PC-9 (cell line): ENCODE results near the gene SLC16A4. TPM values are rescaled to one million over a fixed set of nuclear protein-coding genes. Genes with fewer than 3 reads are reported as not detected.

Source experiments
- BruUV-seq: library from RNA; stranded (reverse); fragments of 400-500 nt; replicated peaks from 2 replicates; lab custom pipeline; 2021; lab: Mats Ljungman, UMichigan
- CTCF ChIA-PET: fragments of 300-600 bp; sonication (Branson Sonifier 250); formaldehyde crosslinking; loops from one replicate; lab custom pipeline; 2022; ENCODE audit warnings: antibody characterized with exemption; lab: Charles Lee
- POLR2A ChIA-PET: fragments of 300-600 bp; sonication (Branson Sonifier 250); formaldehyde crosslinking; loops from one replicate; lab custom pipeline; 2022; ENCODE audit warnings: antibody characterized with exemption; ENCODE audit not compliant: unreplicated experiment; lab: Charles Lee
- DNase-seq, 2 experiments: peaks; one replicate each; pipeline versions ENCODE4 v3.0.0 to v3.0.0-alpha.2; 2015 to 2022; ENCODE audit warnings: mixed read lengths in 1 of 2
- H2AFZ ChIP-seq: fragments of 200-600 bp; sonication (generic); 2 replicates; pipeline ENCODE4 v1.8.1; 2017; ENCODE audit warnings: antibody characterized with exemption
- H3F3A ChIP-seq: fragments of 200-600 bp; sonication (generic); 2 replicates; pipeline ENCODE4 v1.8.1; 2017; ENCODE audit warnings: antibody characterized with exemption, mild to moderate bottlenecking, low read depth; ENCODE audit not compliant: insufficient read depth
- H3K27ac ChIP-seq: fragments of 200-600 bp; sonication (generic); 2 replicates; pipeline ENCODE4 v1.6.1; 2016; ENCODE audit warnings: mixed run types
- H3K27me3 ChIP-seq: fragments of 200-600 bp; sonication (generic); 2 replicates; pipeline ENCODE4 v1.6.1; 2016; ENCODE audit warnings: low read depth, mixed run types; ENCODE audit not compliant: insufficient read depth
- H3K36me3 ChIP-seq: fragments of 200-600 bp; sonication (generic); 2 replicates; pipeline ENCODE4 v1.6.1; 2016; ENCODE audit warnings: low read depth, mixed run types
- H3K4me1 ChIP-seq: fragments of 200-600 bp; sonication (generic); replicated peaks from 2 replicates; pipeline ENCODE4 v1.6.1; 2016; ENCODE audit warnings: mixed run types; ENCODE audit not compliant: insufficient read depth
- H3K4me2 ChIP-seq: fragments of 200-600 bp; sonication (generic); 2 replicates; pipeline ENCODE4 v1.6.1; 2017; ENCODE audit warnings: mixed run types
- H3K4me3 ChIP-seq: fragments of 200-600 bp; sonication (generic); 2 replicates; pipeline ENCODE4 v1.6.1; 2016; ENCODE audit warnings: mixed run types
- H3K79me2 ChIP-seq: fragments of 200-600 bp; sonication (generic); 2 replicates; pipeline ENCODE4 v1.6.1; 2017; ENCODE audit warnings: low read depth, mixed run types
- H3K9me2 ChIP-seq: fragments of 200-600 bp; sonication (generic); 2 replicates; pipeline ENCODE4 v1.8.1; 2017; ENCODE audit warnings: mild to moderate bottlenecking; ENCODE audit not compliant: insufficient read depth
- H3K9me3 ChIP-seq: fragments of 200-600 bp; sonication (generic); 2 replicates; pipeline ENCODE4 v1.8.1; 2016; ENCODE audit warnings: low read depth; ENCODE audit not compliant: insufficient read depth
- H4K20me1 ChIP-seq: fragments of 200-600 bp; sonication (generic); 2 replicates; pipeline ENCODE4 v1.8.1; 2017; ENCODE audit not compliant: insufficient read depth
- EZH2 ChIP-seq: fragments of 200-600 bp; sonication (generic); IDR thresholded peaks from 2 replicates; pipeline ENCODE4 v1.8.0; 2017; ENCODE audit warnings: antibody characterized with exemption, low read depth
- intact Hi-C: fragments of 100-400 bp; cut with micrococcal nuclease; formaldehyde crosslinking; loops from one replicate; pipeline ENCODE4 v1.10.0; 2022; ENCODE audit not compliant: unreplicated experiment
- total RNA-seq: library from RNA; stranded (reverse); gene quantifications from 2 replicates; pipeline ENCODE4 v1.2.3, GENCODE V29; 2021
- TF ChIP-seq, protein P1 (sequence below): fragments of 200-600 bp; sonication (generic); conservative IDR thresholded peaks from 2 replicates; pipeline ENCODE4 v1.6.1; 2017; ENCODE audit warnings: mixed run types, antibody characterized with exemption, mild to moderate bottlenecking, moderate library complexity

The SLC16A4 gene
- total RNA-seq, 1 experiment from 2014 or later = 32.7 TPM

DNA sequence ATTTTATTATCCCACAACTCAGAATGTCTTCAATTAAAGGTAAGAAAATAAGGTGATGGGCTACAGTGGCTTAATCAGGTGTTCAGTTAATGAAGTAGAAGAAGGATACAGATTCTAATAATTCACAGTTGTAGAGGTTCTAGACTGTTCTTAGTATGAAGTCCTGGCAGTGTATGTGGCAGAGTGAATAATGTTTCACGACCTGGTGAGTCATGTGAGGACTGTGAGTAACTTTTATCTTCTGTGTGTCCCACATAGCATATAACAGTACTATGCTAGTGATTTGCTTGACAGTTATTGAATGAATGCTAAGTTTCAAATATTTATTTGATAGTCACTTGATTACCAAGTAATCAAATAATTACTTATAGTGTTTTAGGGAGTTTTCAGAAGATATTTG is 20.0 kb downstream of the SLC16A4 start:
- H3K27me3 ChIP-seq = no peaks in the 10 kb centered on the region
- intact Hi-C loops = no loop called here
- no peaks in the 10 kb centered on the region for H3K9me2 ChIP-seq
- peaks cover 5% of the 10 kb centered on the region; the same call in 1 of the 2 replicates for H4K20me1 ChIP-seq
- TF ChIP-seq EZH2 = no peak
- TF ChIP-seq, protein P1, sequence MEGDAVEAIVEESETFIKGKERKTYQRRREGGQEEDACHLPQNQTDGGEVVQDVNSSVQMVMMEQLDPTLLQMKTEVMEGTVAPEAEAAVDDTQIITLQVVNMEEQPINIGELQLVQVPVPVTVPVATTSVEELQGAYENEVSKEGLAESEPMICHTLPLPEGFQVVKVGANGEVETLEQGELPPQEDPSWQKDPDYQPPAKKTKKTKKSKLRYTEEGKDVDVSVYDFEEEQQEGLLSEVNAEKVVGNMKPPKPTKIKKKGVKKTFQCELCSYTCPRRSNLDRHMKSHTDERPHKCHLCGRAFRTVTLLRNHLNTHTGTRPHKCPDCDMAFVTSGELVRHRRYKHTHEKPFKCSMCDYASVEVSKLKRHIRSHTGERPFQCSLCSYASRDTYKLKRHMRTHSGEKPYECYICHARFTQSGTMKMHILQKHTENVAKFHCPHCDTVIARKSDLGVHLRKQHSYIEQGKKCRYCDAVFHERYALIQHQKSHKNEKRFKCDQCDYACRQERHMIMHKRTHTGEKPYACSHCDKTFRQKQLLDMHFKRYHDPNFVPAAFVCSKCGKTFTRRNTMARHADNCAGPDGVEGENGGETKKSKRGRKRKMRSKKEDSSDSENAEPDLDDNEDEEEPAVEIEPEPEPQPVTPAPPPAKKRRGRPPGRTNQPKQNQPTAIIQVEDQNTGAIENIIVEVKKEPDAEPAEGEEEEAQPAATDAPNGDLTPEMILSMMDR = no peak
- no peaks in the 10 kb centered on the region for H3K9me3 ChIP-seq
- H2AFZ ChIP-seq = no peak overlapping the region
- H3K4me2 ChIP-seq = no peak overlapping the region
- peaks cover 35% of the 10 kb centered on the region for H3K79me2 ChIP-seq
- no peak overlapping the region for H3K4me3 ChIP-seq
- H3F3A ChIP-seq = peaks cover 22% of the 10 kb centered on the region; the same call in 1 of the 2 replicates
- peaks cover 52% of the 10 kb centered on the region for H3K36me3 ChIP-seq
- no TSS peak for BruUV-seq
- DNase-seq = no peak
- H3K27ac ChIP-seq = 0 out of 2 replicates have a peak overlapping the region, but pooled peaks have one; percentile 5
- CTCF ChIA-PET = no interaction called here
- POLR2A ChIA-PET = no interaction called here
- H3K4me1 ChIP-seq = no peaks in the 10 kb centered on the region

DNA sequence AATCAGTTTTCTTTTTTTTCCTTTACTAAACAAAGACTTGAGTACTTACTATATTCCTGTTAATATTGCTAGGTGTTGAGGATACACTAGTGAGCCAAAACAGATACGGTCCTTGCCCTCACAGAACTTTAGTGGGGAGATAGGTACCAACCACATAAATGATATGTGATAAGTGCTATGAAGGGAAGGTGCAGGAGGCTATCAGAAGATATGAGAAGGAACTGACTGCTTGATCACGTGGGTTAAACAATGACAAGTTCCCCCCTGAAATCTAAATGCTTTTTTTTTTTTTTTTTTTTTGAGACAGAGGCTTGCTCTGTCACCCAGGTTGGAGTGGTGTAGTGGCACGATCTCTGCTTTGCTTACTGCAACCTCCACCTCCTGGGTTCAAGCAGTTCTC is 26.6 kb downstream of the SLC16A4 start:
- Histone ChIP-seq H3F3A (peaks cover 12% of the 10 kb centered on the region; the same call in 1 of the 2 replicates), H3K79me2 (peaks cover 86% of the 10 kb centered on the region), H3K4me2 (no peak overlapping the region), H3K27ac (no peak overlapping the region), H3K27me3 (no peaks in the 10 kb centered on the region), H3K9me2 (no peaks in the 10 kb centered on the region), H2AFZ (no peak overlapping the region), H3K4me1 (no peaks in the 10 kb centered on the region), H3K36me3 (peaks cover 41% of the 10 kb centered on the region), H3K9me3 (no peaks in the 10 kb centered on the region), H4K20me1 (peaks cover 15% of the 10 kb centered on the region), H3K4me3 (no peak overlapping the region)
- no TSS peak for BruUV-seq
- intact Hi-C loops = no loop called here
- ChIA-PET POLR2A (no interaction called here), CTCF (interaction anchor here (0.6 to 0.7 kb wide), 2 partner anchors 15 to 31 kb away, joined by 3 to 4 read pairs; no protein-coding TSS in a partner anchor)
- TF ChIP-seq, protein P1 = no peak
- no peak for TF ChIP-seq EZH2
- no peak for DNase-seq

DNA sequence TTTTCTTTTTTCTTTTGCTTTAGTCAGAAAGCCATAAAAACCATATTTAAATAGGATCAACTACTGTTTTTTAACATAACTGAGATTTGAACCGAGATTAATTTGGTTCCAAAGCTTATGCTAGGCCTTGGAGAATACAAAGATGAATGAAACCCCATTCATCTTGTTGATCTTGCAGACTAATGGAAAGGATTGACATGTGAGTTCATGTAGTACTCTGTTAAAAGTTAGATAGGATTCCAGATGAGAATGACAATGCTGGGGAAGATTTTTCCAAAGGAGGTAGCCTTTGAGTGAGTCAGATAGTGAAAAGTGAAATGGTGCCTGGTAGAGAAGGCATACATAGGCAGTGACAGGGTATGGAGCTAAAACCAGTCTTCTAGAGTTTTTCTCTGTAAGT is 29.0 kb downstream of the SLC16A4 start:
- DNase-seq = no peak
- Histone ChIP-seq H3K4me2 (no peak overlapping the region), H4K20me1 (peaks cover 23% of the 10 kb centered on the region; the same call in 1 of the 2 replicates), H3F3A (peaks cover 16% of the 10 kb centered on the region; the same call in 1 of the 2 replicates), H3K4me1 (peaks cover 5% of the 10 kb centered on the region), H3K79me2 (peaks cover 92% of the 10 kb centered on the region), H3K9me3 (no peaks in the 10 kb centered on the region), H3K36me3 (peaks cover 52% of the 10 kb centered on the region), H2AFZ (no peak overlapping the region), H3K27me3 (no peaks in the 10 kb centered on the region), H3K9me2 (no peaks in the 10 kb centered on the region), H3K27ac (no peak overlapping the region), H3K4me3 (no peak overlapping the region)
- TF ChIP-seq, protein P1 = no peak
- no peak for TF ChIP-seq EZH2
- intact Hi-C loops = no loop called here
- no TSS peak for BruUV-seq
- ChIA-PET POLR2A (interaction anchor here (0.6 kb wide), 1 partner anchor 14 kb away, joined by 4 read pairs; no protein-coding TSS in a partner anchor), CTCF (interaction anchor here (0.7 kb wide), 1 partner anchor 56 kb away, joined by 3 read pairs; no protein-coding TSS in a partner anchor)
